ENCODE results near the gene SGCA.

- TF ChIP-seq POLR2A (IDR thresholded peaks at IDR 0.05) (no peak), CTCF (IDR thresholded peaks at IDR 0.05) (no peak)
These were observed 8.6 kb downstream of the SGCA start for GRCh38 chr17:50174444-50174843.

Data from esophagus squamous epithelium (tissue), 4 donors.